HL-60 (cell line): ENCODE data around the gene PRDM16.

ENCODE experiments used
- DNase-seq, 2 experiments: peaks; one replicate each; pipeline ENCODE4 v3.0.0-alpha.2; 2010 to 2020; ENCODE audit warnings: low read depth in 1 of 2, low spot score in 1 of 2
- H3K27ac ChIP-seq: fragments of 250-450 bp; sonication (Bioruptor Pico); replicated peaks from 2 replicates; pipeline ENCODE4 v1.5.1; 2020; ENCODE audit warnings: mild to moderate bottlenecking, moderate library complexity
- H3K27me3 ChIP-seq: fragments of 250-450 bp; sonication (Bioruptor Pico); 2 replicates; pipeline ENCODE4 v1.5.1; 2021; ENCODE audit warnings: mild to moderate bottlenecking, moderate library complexity; ENCODE audit not compliant: insufficient read depth, poor library complexity, severe bottlenecking
- H3K4me3 ChIP-seq: replicated peaks from 2 replicates; pipeline ENCODE4 v1.5.1; 2011; ENCODE audit warnings: mild to moderate bottlenecking, control low read depth, low read length; ENCODE audit not compliant: insufficient read depth
- CTCF ChIP-seq: IDR thresholded peaks from one replicate; pipeline ENCODE4 v1.5.1; 2011; ENCODE audit warnings: low read length, control low read depth, inconsistent platforms; ENCODE audit not compliant: insufficient read depth
- GABPA ChIP-seq: IDR thresholded peaks from 2 replicates; pipeline ENCODE4 v1.6.1; 2012; ENCODE audit warnings: low read depth
- POLR2AphosphoS5 ChIP-seq: IDR thresholded peaks from 2 replicates; pipeline ENCODE4 v1.6.1; 2012; ENCODE audit warnings: low read depth
- REST ChIP-seq: IDR thresholded peaks from 2 replicates; pipeline ENCODE4 v1.6.1; 2012; ENCODE audit warnings: low read depth; ENCODE audit not compliant: insufficient replicate concordance
- SPI1 ChIP-seq: IDR thresholded peaks from 2 replicates; pipeline ENCODE4 v1.6.1; 2012; ENCODE audit warnings: low read depth, mild to moderate bottlenecking, borderline replicate concordance

Gene PRDM16

GRCh38 chr1:3209201-3209600 lies 140.2 kb downstream of the PRDM16 start:
- H3K4me3 ChIP-seq, result no peak overlapping the region
- TF ChIP-seq SPI1, result no peak
- no peak for TF ChIP-seq POLR2AphosphoS5
- no peak for TF ChIP-seq CTCF
- no peak for TF ChIP-seq REST
- no peak for TF ChIP-seq GABPA
- H3K27ac ChIP-seq, result no peak overlapping the region
- DNase-seq, result no peak
- H3K27me3 ChIP-seq, result no peaks in the 10 kb centered on the region

- no peak for TF ChIP-seq POLR2AphosphoS5
- no peak for TF ChIP-seq CTCF
- no peak for TF ChIP-seq REST
- no peak for TF ChIP-seq GABPA
- no peak for TF ChIP-seq SPI1
- H3K27me3 ChIP-seq, result no peaks in the 10 kb centered on the region
- H3K4me3 ChIP-seq, result no peak overlapping the region
- no peak overlapping the region for H3K27ac ChIP-seq
- DNase-seq, result no peak
Measured at GRCh38 chr1:3211582-3212375, 142.8 kb downstream of the PRDM16 start.

- DNase-seq, result no peak
- no peak for TF ChIP-seq GABPA
- no peak for TF ChIP-seq SPI1
- no peak overlapping the region for H3K27ac ChIP-seq
- H3K4me3 ChIP-seq, result no peak overlapping the region
- H3K27me3 ChIP-seq, result no peaks in the 10 kb centered on the region
Measured at GRCh38 chr1:3212453-3213355, 143.7 kb downstream of the PRDM16 start.

GRCh38 chr1:3213730-3214129 lies 144.7 kb downstream of the PRDM16 start:
- Histone ChIP-seq H3K27ac (no peak overlapping the region), H3K4me3 (no peak overlapping the region), H3K27me3 (no peaks in the 10 kb centered on the region)
- TF ChIP-seq REST (no peak), SPI1 (no peak), POLR2AphosphoS5 (no peak), CTCF (no peak), GABPA (no peak)
- no peak for DNase-seq
